ENCODE data around the gene RSPO4. TPM values are rescaled to one million over a fixed set of nuclear protein-coding genes. Genes with fewer than 3 reads are reported as not detected.

The RSPO4 gene
- total RNA-seq, 2 donors from 2014 or later: 3.8 to 7.6 TPM

DNA sequence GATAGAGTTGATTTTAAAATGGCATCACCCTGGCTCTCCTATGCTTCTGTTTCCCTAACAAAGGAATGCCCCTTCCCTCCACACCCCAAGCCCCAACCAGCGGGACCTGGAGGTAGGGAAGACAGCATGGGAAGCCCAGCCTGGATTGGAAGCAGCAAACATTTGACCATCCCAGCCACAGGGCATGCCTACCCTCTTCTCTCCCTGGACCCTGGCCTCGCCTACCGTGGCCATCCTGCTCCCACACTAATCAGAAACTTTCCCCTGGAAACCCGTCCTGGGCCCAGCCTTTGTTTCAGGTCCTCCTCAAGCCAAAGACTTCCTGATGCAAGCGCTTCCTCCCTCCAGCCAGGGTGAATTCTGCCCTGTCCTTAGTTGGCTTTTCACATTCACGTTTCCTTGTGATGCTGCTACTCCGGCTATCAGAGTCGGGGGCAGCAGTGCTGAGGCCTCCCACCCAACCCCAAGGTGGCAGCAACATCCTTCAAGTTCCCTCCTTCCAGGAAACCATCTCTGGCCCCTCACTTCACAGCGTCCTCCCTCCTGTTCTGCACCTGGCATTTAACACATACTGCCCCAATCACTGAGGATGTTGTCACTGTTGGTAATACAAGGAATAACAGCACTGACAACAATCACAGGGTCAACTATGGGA lies 67.8 kb downstream of the RSPO4 start:
- Histone ChIP-seq H3K9ac (ENCODE audit: extremely low read depth, low read length, poor library complexity, severe bottlenecking) (no peak overlapping the region), H3K36me3 (ENCODE audit: control insufficient read depth, insufficient read depth, low read length) (no peaks in the 10 kb centered on the region), H3K27me3 (ENCODE audit: control insufficient read depth, insufficient read depth, low read length, poor library complexity, severe bottlenecking) (no peaks in the 10 kb centered on the region), H3K9me3 (ENCODE audit: control insufficient read depth, low read length) (peaks cover 30% of the 10 kb centered on the region), H3K4me1 (ENCODE audit: control insufficient read depth, insufficient read depth, low read length) (no peaks in the 10 kb centered on the region), H3K4me3 (ENCODE audit: low read length) (no peak overlapping the region), H3K27ac (ENCODE audit: low read depth, low read length) (no peak overlapping the region)
- peak; percentile 57 for DNase-seq
- no peak overlapping the region for H3K27ac Mint-ChIP-seq
- H3K4me3 Mint-ChIP-seq: no peak overlapping the region
- TF ChIP-seq, protein P1, sequence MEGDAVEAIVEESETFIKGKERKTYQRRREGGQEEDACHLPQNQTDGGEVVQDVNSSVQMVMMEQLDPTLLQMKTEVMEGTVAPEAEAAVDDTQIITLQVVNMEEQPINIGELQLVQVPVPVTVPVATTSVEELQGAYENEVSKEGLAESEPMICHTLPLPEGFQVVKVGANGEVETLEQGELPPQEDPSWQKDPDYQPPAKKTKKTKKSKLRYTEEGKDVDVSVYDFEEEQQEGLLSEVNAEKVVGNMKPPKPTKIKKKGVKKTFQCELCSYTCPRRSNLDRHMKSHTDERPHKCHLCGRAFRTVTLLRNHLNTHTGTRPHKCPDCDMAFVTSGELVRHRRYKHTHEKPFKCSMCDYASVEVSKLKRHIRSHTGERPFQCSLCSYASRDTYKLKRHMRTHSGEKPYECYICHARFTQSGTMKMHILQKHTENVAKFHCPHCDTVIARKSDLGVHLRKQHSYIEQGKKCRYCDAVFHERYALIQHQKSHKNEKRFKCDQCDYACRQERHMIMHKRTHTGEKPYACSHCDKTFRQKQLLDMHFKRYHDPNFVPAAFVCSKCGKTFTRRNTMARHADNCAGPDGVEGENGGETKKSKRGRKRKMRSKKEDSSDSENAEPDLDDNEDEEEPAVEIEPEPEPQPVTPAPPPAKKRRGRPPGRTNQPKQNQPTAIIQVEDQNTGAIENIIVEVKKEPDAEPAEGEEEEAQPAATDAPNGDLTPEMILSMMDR (conservative IDR thresholded peaks at IDR 0.05): peak; percentile 62
- H3K27me3 Mint-ChIP-seq (ENCODE audit: insufficient read depth): peaks cover 19% of the 10 kb centered on the region
- H3K36me3 Mint-ChIP-seq (ENCODE audit: low read depth): no peaks in the 10 kb centered on the region
- WGBS, 2 experiments (ENCODE audit: insufficient coverage in 1 of 2, insufficient read length in 1 of 2): 63 to 65% methylated on average over 4 to 9 of the region's 9 CpGs
- H3K4me1 Mint-ChIP-seq: no peaks in the 10 kb centered on the region
- peaks cover 40% of the 10 kb centered on the region for H3K9me3 Mint-ChIP-seq

DNA sequence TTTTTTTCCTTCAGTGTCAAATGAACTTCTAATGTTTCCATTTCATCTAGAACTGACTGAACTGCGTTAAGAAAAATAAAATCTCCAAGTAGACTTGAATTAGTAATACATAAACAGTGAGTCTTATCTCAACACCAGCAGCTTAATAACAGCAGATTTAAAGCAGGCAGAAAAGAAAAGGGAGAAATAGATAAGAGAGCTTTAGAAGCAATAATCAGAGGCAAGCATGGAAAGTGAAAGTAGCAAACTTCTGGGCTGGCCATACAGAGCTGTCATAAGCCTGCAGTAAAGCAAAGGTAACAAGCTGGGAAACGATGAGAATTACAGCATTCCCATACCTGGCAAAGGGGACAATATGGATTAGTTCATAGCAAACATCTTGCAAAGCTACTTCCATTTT lies 69.1 kb downstream of the RSPO4 start:
- H3K27ac Mint-ChIP-seq: no peak overlapping the region
- 83 to 100% methylated on average over 1 of the region's 2 CpGs for WGBS, 2 experiments (ENCODE audit: insufficient coverage in 1 of 2, insufficient read length in 1 of 2)

DNA sequence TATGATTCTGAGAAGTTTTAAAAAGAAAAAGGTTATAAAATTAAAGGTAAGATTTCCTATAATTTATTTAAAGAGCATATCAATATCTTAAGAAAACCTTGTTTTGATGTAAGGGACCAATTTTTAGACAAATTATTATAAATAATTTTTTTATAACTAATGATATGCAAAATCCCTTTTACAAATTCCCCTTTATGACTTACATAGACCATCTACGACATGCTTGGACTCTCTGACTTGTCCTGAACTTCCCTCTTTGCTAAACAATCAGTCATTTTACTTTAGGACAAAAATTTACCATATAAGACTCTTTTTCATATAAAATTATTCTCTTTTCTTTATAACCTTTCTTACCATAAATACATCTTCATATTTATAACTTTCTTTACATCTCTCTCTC lies 70.7 kb downstream of the RSPO4 start:
- no peaks in the 10 kb centered on the region for H3K27me3 ChIP-seq (ENCODE audit: control insufficient read depth, insufficient read depth, low read length, poor library complexity, severe bottlenecking)
- no peak overlapping the region for H3K27ac Mint-ChIP-seq
- peaks cover 16% of the 10 kb centered on the region for H3K27me3 Mint-ChIP-seq (ENCODE audit: insufficient read depth)
- no peaks in the 10 kb centered on the region for H3K36me3 Mint-ChIP-seq (ENCODE audit: low read depth)
- H3K27ac ChIP-seq (ENCODE audit: low read depth, low read length): no peak overlapping the region
- H3K4me1 Mint-ChIP-seq: no peaks in the 10 kb centered on the region
- H3K9me3 ChIP-seq (ENCODE audit: control insufficient read depth, low read length): peaks cover 57% of the 10 kb centered on the region
- DNase-seq: no peak
- H3K4me3 Mint-ChIP-seq: no peak overlapping the region
- 0% methylated on average over 1 of the region's 1 CpG for WGBS, 2 experiments (ENCODE audit: insufficient coverage in 1 of 2, insufficient read length in 1 of 2)
- H3K36me3 ChIP-seq (ENCODE audit: control insufficient read depth, insufficient read depth, low read length): no peaks in the 10 kb centered on the region
- TF ChIP-seq, protein P1 (conservative IDR thresholded peaks at IDR 0.05): no peak
- no peak overlapping the region for H3K9ac ChIP-seq (ENCODE audit: extremely low read depth, low read length, poor library complexity, severe bottlenecking)
- H3K4me3 ChIP-seq (ENCODE audit: low read length): no peak overlapping the region
- H3K9me3 Mint-ChIP-seq: peaks cover 60% of the 10 kb centered on the region
- no peaks in the 10 kb centered on the region for H3K4me1 ChIP-seq (ENCODE audit: control insufficient read depth, insufficient read depth, low read length)

More for the DNA sequence above, 69.1 kb downstream of the RSPO4 start:
- TF ChIP-seq, protein P1 (conservative IDR thresholded peaks at IDR 0.05): no peak
- Mint-ChIP-seq H3K27me3 (ENCODE audit: insufficient read depth) (peaks cover 14% of the 10 kb centered on the region), H3K9me3 (peaks cover 48% of the 10 kb centered on the region), H3K4me3 (no peak overlapping the region), H3K36me3 (ENCODE audit: low read depth) (no peaks in the 10 kb centered on the region), H3K4me1 (no peaks in the 10 kb centered on the region)
- Histone ChIP-seq H3K27ac (ENCODE audit: low read depth, low read length) (no peak overlapping the region), H3K36me3 (ENCODE audit: control insufficient read depth, insufficient read depth, low read length) (no peaks in the 10 kb centered on the region), H3K27me3 (ENCODE audit: control insufficient read depth, insufficient read depth, low read length, poor library complexity, severe bottlenecking) (no peaks in the 10 kb centered on the region), H3K4me1 (ENCODE audit: control insufficient read depth, insufficient read depth, low read length) (no peaks in the 10 kb centered on the region), H3K4me3 (ENCODE audit: low read length) (no peak overlapping the region), H3K9ac (ENCODE audit: extremely low read depth, low read length, poor library complexity, severe bottlenecking) (no peak overlapping the region), H3K9me3 (ENCODE audit: control insufficient read depth, low read length) (peaks cover 43% of the 10 kb centered on the region)
- no peak for DNase-seq

Measured in endodermal cell (in vitro differentiated cells).